Forelimb muscle (tissue), 1 donor: ENCODE results near the gene ARHGEF26. TPM values are rescaled to one million over a fixed set of nuclear protein-coding genes. Genes with fewer than 3 reads are reported as not detected.

Source experiments
- DNase-seq: peaks from one replicate; pipeline ENCODE4 v3.0.0-alpha.2; 2013; ENCODE audit warnings: low read depth
- polyA plus RNA-seq: library from polyadenylated mRNA; unstranded; fragments of 120-200 nt; gene quantifications from one replicate; pipeline ENCODE4 v1.2.1, GENCODE V29; 2013; ENCODE audit not compliant: insufficient read length

ARHGEF26 gene
- polyA plus RNA-seq, 1 donor, result 10.3 TPM

GRCh38 chr3:154151969-154152368 is 30.8 kb downstream of the ARHGEF26 start:
- DNase-seq, result no peak

- DNase-seq, result no peak
Measured at GRCh38 chr3:154152741-154153140, 31.6 kb downstream of the ARHGEF26 start.

GRCh38 chr3:154156530-154156929 is 35.3 kb downstream of the ARHGEF26 start:
- DNase-seq, result no peak

- no peak for DNase-seq
Measured at GRCh38 chr3:154161806-154162205, 40.6 kb downstream of the ARHGEF26 start.

GRCh38 chr3:154164387-154164786 is 43.2 kb downstream of the ARHGEF26 start:
- no peak for DNase-seq

- no peak for DNase-seq
Measured at GRCh38 chr3:154168998-154169795, 48.0 kb downstream of the ARHGEF26 start.

GRCh38 chr3:154169796-154170110 is 48.6 kb downstream of the ARHGEF26 start:
- no peak for DNase-seq

- no peak for DNase-seq
Measured at GRCh38 chr3:154170300-154170699, 49.1 kb downstream of the ARHGEF26 start.

GRCh38 chr3:154175041-154175440 is 53.9 kb downstream of the ARHGEF26 start:
- no peak for DNase-seq

GRCh38 chr3:154176036-154176435 is 54.8 kb downstream of the ARHGEF26 start:
- no peak for DNase-seq

GRCh38 chr3:154177406-154177805 is 56.2 kb downstream of the ARHGEF26 start:
- no peak for DNase-seq

GRCh38 chr3:154178172-154178571 is 57.0 kb downstream of the ARHGEF26 start:
- DNase-seq, result no peak

GRCh38 chr3:154180836-154181691 is 59.9 kb downstream of the ARHGEF26 start:
- no peak for DNase-seq

- DNase-seq, result no peak
Measured at GRCh38 chr3:154182322-154182922, 61.2 kb downstream of the ARHGEF26 start.

- DNase-seq, result no peak
Measured at GRCh38 chr3:154182975-154183374, 61.8 kb downstream of the ARHGEF26 start.

- DNase-seq, result no peak
Measured at GRCh38 chr3:154184582-154184981, 63.4 kb downstream of the ARHGEF26 start.

GRCh38 chr3:154188437-154188836 is 67.2 kb downstream of the ARHGEF26 start:
- DNase-seq, result no peak

- no peak for DNase-seq
Measured at GRCh38 chr3:154188846-154189245, 67.7 kb downstream of the ARHGEF26 start.

GRCh38 chr3:154191520-154191919 is 70.3 kb downstream of the ARHGEF26 start:
- DNase-seq, result no peak

- no peak for DNase-seq
Measured at GRCh38 chr3:154192225-154192624, 71.0 kb downstream of the ARHGEF26 start.

GRCh38 chr3:154193000-154193615 is 71.9 kb downstream of the ARHGEF26 start:
- no peak for DNase-seq

GRCh38 chr3:154194877-154195276 is 73.7 kb downstream of the ARHGEF26 start:
- DNase-seq, result no peak
